ENCODE measurements around the gene PTDSS2.

DNA sequence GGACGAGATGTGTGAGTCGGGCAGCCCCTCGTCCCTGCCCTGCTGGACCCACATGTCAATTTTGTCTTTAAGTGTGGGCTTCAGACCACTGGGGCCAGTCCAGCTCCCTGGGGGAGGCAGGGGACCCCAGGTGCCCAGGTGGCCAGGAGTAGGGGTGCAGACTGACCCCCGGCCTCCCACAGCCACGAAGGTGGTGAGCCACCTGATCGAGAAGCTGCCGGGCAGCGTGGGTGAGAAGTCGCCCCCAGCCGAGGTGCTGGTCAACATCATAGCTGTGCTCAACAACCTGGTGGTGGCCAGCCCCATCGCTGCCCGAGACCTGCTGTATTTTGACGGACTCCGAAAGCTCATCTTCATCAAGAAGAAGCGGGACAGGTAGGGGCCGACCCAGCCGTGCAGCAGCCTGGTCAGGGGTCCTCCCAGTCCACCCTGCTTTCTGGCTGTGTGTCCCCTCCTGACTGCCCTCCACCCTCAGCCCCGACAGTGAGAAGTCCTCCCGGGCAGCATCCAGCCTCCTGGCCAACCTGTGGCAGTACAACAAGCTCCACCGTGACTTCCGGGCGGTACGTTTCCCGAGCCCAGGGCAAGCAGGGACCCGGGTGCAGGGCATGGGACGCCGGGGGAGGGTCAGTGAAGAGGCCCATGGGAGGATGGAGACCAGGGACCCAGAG is 46.2 kb upstream of the PTDSS2 start:
- TF ChIP-seq POLR2AphosphoS5 (IDR thresholded peaks at IDR 0.05; ENCODE audit: control insufficient read depth, insufficient read depth, low read depth, low read length) (no peak), FOXK1 (CRISPR knock-in tag; IDR thresholded peaks at IDR 0.05; ENCODE audit: borderline replicate concordance) (no peak), CTBP1 (IDR thresholded peaks at IDR 0.05; ENCODE audit: borderline replicate concordance) (no peak), ZNF121 (CRISPR knock-in tag; conservative IDR thresholded peaks at IDR 0.05) (no peak), ATF7 (IDR thresholded peaks at IDR 0.05) (no peak), SP1 (CRISPR knock-in tag; IDR thresholded peaks at IDR 0.05) (no peak)
- TF ChIP-seq, protein P1, sequence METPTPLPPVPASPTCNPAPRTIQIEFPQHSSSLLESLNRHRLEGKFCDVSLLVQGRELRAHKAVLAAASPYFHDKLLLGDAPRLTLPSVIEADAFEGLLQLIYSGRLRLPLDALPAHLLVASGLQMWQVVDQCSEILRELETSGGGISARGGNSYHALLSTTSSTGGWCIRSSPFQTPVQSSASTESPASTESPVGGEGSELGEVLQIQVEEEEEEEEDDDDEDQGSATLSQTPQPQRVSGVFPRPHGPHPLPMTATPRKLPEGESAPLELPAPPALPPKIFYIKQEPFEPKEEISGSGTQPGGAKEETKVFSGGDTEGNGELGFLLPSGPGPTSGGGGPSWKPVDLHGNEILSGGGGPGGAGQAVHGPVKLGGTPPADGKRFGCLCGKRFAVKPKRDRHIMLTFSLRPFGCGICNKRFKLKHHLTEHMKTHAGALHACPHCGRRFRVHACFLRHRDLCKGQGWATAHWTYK (CRISPR knock-in tag; IDR thresholded peaks at IDR 0.05): no peak
- TF ChIP-seq, protein P2, sequence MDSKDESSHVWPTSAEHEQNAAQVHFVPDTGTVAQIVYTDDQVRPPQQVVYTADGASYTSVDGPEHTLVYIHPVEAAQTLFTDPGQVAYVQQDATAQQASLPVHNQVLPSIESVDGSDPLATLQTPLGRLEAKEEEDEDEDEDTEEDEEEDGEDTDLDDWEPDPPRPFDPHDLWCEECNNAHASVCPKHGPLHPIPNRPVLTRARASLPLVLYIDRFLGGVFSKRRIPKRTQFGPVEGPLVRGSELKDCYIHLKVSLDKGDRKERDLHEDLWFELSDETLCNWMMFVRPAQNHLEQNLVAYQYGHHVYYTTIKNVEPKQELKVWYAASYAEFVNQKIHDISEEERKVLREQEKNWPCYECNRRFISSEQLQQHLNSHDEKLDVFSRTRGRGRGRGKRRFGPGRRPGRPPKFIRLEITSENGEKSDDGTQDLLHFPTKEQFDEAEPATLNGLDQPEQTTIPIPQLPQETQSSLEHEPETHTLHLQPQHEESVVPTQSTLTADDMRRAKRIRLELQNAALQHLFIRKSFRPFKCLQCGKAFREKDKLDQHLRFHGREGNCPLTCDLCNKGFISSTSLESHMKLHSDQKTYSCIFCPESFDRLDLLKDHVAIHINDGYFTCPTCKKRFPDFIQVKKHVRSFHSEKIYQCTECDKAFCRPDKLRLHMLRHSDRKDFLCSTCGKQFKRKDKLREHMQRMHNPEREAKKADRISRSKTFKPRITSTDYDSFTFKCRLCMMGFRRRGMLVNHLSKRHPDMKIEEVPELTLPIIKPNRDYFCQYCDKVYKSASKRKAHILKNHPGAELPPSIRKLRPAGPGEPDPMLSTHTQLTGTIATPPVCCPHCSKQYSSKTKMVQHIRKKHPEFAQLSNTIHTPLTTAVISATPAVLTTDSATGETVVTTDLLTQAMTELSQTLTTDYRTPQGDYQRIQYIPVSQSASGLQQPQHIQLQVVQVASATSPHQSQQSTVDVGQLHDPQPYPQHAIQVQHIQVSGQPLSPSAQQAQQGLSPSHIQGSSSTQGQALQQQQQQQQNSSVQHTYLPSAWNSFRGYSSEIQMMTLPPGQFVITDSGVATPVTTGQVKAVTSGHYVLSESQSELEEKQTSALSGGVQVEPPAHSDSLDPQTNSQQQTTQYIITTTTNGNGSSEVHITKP (IDR thresholded peaks at IDR 0.05; ENCODE audit: partially characterized antibody): no peak
